Femur (tissue), 1 donor: Measurements from ENCODE around the gene CTSD.
A peak's percentile ranks its signal among the peaks of the same experiment; 100 is the strongest.
"Not testable (repeated sequence)": the region's sequence is repeated elsewhere in the genome, so short reads cannot be mapped to it uniquely, and the experiment has no call there.

Source experiments
- DNase-seq: peaks from one replicate; pipeline ENCODE4 v3.0.0-alpha.2; 2017

The CTSD gene

DNA sequence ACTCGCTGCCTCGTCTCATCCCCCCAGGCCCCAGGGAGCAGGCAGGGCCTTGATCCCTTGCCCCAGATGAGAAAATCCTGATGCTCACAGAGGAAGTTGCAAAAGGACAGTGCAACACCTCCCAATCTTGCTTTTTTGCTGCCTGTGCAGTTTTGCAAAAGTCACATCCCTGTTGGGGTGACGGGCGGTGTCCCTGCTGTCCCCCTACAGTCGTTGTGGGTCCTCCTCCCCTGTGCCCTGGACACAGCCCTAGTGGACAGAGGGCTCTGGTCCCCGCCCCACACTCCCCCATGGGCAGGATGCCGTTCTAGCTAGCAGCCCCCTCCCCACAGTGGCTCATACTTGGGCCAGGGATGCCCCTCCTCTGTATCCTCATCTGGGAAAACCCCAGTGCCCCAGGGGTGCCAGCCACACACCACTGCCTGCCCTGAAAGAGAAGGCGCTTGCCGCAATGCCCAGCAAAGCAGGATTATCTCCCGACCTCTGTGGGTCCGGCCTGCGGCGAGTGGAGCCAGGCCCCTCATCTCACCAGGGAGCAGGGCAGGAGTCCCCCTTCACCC, 18.4 kb upstream of the CTSD start:
- DNase-seq = peak; percentile 34

DNA sequence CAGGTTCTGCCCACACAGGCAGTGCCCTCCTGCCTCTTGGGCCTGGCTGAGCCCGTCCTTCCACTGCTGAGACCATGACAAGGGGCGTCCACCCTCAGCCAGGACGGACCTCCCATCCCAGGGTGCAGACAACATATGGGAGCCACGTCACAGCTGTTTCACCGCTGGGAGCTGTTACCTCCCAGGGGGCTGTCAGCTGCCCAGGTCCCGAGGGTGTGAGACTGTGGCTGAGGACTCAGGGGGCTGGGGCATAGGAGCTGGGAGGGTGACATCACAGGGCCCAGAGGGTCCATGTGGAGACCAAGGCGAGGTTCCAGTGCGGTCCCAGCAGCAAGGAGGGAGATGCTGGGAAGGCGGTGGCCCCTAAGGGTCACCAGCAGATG, 17.9 kb upstream of the CTSD start:
- no peak for DNase-seq

DNA sequence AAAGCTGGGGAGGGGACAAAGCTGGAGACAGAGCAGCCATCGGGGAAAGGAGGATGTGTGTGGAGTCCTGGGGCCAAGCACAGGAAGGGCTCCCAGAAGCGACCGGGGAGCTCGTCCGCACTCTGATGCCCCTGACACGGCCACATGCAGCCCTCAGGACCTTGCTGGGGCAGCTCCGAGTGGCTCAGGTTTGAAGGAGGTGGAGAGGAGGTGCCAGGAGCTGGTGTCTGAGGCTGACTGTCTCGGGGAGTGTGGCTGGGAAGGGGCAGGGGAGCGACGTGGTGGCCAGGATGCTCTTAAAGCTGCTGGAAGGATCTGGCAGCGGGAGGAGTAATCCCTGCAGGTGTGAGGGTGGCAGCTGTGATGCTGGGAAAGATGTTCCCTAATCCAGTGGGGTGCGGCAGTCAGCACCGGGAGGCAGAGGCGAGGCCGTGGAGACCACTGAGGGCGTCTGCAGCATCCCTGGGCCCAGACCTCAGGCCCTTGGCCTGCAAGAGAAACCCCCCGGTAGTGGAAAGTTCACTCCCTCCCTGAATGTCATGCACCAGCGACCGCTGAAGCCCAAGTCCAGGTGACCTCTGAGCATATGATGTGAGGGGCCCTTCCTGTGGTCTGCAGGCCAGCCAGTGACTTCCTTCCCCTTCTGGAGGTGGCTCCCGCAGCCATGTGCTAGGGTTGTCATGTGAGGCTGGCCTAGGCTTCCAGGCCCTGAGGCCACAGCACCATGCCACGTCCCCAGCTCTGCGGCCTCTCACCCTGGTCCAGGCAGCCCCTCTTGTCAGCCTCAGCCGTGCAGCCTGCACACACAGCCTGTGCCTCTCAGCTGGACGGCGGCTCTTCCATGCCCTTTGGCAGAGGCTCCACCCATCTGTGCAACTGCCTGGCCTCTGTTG, 17.2 kb upstream of the CTSD start:
- DNase-seq = peak; percentile 42

DNA sequence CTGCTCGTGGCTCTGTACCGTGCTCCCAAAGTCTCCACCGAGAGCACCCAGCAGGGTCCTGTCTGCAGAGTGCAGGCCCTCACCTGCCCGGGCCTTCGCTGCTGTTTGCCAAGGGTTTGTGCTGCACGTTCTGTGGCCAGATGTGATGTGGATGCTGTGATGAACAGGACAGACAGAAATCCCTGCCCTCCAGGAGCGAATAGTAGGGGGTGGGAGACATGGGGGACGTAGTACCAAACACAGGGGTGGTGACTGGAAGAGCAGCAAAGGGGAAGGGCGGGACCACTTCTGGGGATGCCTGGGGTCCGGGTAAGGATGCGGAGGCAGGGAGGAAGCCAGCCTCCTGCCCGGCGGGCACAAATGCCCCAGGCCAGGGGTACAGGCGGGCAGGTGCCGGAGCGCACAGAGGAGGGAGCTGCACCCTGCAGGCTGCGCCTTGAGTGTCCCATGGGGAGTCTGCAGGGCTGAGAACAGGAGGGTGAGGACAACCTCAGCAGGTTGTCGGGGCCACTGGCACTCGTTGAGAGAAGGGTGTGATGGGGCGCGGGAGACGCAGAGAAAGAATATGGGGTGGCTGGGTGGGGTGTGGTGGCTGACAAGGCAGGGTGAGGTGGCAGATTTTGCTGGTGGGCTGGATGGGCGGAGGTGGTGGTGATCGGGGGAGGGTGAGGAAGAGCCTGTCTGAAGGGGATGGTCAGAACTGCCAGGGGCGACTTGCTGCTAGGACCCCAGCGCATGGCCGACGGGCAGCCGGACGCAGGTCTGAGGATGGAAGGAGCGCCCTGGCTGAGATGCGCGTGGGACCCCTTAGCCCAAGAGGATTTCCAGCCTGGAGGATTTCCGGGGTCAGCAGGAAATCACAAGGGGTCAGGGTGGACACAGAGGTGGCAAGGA, 16.3 kb upstream of the CTSD start:
- no peak for DNase-seq

DNA sequence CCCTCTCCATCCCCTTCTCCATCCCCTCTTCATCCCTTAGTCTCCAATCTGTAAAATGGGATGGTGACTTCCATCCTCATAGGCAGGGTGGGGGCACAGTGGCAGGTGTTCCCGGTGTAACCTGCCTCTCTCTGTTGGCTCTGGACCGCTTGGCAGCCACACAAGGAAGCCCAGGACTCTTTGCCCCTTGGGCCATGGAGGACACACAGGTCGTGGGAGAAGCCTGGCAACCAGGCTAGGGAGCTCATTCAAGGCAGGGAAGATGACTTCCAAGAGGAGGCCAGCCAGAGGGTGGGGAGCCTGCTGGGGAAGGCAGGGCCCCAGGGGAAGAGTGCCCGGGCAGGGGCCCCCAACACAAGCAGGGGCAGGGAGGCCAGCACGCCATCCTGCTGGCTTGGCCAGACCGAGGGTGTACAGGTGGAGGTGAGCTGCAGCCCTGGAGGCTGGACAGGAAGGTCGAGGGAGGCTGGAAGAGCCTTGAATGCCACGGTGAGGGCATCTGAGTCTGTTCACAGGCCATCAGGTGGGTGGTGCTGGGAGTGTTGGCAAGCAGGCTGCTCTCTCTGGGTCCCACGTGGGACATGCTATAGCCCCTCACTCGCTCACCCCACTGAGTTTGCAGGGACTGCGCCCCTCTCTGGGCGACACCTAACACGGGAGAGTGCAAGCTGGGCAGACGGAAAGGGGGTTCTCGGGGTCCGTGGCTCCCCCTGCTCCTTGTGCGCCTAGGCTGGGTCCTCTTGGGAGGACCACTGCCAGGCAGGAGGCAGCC, 15.5 kb upstream of the CTSD start:
- no peak for DNase-seq

DNA sequence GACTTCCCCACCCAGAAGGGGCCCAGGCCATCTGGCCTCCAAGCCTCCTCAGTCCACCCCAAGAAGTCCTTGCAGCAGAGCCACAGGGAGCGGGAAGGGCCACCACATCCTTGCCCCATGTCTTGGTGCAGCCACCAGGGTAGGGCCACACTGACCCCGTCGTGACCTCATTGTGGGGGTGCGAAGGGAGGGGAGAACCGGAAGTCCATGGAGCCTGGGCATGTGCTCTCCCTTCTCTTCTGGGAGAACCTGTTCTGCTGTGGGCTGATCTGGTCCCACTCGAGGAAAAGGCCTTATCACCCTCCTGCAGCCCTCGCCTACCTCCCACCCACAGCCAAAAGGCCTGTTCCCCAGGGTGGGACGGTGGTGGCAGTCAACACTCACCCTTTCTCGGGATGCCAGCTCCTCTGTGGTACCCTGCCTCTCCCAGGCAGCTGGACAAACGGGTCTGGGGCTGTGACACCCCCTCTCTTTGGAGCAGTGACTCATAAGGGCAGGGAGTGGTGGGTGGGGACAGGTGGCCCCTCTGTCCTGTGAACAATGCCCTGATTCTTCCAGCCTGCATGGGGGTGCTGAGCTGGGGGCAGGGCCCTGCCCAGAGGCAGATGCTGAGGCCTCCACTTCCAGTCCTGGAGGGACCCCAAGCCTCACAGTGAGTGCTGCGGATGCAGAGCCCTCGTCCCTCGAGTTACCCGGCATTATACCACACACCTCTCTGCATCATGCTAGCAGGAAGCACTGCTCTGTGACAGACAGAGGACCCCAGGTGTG, 14.6 kb upstream of the CTSD start:
- peak; percentile 15 for DNase-seq

DNA sequence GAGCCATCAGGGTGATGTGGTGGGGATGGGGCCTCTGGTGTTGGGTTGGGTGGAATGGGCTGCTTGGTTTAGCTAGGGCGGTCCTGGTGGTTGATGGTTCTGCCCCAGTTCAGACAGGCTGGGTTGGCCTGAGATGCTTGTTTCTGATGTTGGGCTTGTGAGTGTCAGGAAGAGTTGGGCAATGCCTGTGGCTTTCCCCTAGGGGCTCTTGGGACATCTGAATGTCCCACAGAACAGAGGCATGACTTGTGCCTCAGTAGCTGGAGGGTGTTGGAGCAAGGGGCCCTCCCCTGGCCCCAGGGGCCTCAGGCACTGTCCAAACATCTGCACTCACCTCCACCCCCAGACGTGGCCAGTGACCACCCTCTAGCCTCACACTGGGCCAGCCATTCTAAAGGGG, 14.0 kb upstream of the CTSD start:
- peak; percentile 29 for DNase-seq

DNA sequence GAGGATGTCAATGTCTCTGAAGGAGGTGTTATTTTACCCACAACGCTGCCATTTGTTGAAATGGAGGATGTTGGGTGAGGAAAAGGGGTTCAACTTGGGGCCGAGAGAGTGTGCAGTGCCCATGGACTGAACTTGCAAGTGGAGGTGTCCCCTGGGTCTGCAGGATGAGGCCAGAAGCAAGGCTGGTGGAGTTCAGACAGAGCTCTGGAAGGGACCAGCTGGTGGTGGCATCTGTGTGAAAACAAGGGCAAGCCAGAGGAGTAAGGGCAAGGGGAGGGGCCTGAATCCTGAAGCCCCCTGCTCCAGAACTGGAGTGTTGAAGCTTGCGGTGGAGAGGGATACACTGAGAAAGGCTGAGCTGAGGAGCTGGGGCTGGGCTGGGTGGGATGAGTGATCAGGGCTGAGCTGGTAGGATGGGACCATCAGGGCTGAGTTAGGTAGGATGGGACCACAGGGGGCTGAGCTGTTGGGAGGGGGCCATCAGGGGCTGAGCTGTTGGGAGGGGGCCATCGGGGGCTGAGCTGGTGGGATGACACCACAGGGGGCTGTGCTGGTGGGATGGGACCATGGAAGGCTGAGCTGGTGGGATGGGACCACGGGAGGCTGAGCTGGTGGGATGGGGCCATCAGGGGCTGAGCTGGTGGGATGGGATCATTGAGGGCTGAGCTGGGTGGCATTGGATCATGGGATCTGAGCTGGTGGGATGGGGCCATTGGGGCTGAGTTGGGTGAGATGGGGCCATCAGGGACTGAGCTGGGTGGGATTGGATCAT, 13.4 kb upstream of the CTSD start:
- DNase-seq = no peak

DNA sequence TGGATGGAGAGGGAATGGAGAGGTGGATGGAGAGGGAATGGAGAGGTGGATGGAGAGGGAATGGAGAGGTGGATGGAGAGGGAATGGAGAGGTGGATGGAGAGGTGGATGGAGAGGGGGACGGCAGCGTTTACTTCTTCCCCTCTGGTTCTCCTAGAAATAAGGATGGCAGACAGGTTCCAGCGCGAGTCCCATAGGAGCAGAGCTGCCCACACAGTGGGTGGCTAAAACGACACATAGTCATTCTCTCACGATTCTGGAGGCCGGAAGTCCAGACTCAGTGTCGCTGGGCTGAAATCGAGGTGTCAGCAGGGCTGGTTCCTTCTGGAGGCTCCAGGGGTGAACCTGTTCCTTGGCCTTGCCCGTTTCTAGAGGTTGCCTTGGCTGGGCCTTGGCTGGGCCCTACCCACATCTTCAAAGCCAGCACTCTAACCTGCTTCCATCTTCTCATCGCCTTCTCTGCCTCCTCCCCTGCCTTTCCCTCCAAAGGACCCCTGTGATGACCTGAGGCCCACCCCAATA, 12.7 kb upstream of the CTSD start:
- no peak for DNase-seq

DNA sequence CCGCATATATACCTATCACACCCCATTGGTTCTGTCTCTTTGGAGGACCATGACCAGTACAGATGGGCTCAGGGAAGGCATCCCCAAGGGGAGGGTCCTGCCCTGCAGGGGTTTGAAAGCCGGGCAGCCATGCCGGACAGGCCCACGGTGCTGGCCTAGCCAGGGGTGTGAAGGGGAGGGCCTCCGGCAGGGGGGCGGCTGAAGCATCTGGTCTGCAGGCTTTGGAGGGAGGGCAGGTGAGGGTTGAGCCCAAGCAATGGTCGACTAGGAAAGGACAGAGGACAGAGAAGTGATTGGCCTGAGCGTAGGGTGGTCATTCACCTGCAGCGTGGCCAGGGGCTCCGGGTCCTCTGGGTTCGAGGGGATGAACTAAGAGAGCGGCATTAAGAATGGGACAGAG, 11.2 kb upstream of the CTSD start:
- no peak for DNase-seq

DNA sequence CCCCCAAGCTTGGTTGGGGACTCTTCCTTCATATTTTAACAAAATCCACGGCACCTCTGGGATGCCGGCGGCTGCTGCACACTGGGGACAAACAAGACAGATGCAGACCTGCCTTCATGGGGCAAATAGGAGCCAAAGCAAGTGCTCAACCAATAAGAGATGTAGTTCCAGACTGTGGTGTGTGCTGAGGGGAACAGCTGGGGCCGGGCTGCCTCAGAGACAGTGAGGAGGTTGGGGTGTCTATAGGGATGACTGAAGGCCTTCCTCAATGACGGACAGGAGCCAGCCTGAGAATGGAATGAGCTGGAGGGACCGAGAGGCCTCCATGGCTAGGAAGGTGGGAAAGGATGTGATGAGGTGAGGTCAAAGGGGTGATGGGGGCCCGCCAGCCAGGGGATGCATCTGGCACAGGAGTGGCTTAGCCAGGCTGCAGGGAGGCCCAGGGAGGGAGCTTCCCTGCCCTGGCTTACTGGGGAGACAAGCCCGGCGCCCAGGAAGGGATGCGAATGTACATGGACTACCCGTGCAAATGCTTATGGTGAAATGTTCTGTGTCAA, 10.3 kb upstream of the CTSD start:
- DNase-seq = no peak

DNA sequence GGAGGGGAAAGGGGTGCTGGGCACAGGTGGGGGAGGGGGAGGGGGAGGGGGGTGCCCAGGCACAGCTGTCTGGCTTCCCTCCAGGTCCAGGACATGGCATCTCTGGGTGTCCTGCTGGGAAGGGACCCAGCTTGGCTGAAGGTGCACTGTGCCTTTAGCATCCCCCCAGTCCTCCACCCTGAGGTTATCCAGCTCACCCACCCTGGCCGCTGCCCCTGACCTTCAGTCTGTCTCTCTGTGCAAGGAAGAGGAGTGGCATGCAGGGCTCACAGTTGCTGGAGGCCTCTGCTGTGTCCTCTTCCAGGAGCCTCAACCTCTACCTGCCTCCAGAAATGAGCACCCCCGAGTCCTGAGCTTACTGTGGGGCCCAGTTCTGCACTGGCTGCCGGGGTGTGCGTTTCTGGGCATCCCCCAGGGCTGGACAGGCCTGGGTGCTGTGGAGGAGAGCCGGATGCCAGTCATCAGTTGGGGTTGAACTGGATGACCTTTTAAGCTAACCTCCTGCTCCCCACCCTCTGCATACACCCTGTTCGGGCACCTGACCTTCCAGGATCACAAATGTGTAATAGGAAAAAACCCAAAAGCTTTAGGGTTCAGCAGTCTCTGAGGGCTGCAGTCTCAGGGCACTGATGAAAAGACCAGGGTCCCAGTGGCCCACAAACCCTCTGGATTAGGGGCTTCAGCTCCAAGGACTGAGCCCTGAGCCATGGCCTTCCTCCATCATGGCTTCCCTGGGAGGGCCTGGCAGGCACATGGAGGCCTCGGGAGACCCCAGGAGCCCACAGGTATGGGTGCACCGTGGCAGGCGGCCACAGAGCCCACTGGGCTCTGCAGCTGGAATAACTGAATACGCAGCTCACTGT, 9.6 kb upstream of the CTSD start:
- DNase-seq = no peak

DNA sequence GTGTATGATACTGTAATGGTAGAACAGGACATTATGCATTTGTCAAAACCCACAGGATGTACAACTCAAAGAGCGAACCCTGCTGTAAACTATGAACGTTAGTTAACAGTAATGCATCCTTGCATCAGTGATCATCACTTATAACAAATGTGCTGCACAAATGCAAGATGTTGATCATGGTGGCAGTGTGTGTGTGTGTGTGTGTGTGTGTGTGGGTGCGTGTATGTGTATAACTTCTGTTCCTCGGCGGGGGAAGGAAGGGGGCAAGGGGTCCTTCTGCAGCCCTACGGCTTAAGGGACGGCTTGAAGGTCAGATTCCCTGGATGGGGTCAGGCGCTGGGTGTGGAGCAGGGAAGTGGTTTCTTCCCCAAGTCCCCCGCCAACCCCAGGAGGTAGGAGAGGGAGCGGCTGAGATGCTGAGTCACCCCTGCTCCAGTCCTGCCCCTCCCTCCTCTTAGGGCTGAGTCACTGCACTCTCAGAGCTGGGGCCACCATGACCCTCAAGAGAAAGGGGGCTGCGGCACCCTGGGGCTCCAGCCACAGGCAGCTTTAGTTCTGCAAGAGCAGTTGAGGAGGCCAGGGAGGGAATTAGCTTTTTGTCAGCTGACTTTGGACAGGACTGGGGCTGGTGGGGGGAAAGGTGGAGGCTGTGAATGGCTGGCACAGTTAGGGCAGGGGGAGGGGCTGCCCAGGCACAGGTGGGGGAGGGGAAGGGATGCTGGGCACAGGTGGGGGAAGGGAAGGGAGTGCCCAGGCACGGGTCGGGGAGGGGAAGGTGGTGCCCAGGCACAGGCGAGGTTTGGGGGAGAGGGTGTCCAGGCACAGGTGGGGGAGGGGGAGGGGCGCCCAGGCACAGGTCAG, 8.8 kb upstream of the CTSD start:
- peak; percentile 68 for DNase-seq

DNA sequence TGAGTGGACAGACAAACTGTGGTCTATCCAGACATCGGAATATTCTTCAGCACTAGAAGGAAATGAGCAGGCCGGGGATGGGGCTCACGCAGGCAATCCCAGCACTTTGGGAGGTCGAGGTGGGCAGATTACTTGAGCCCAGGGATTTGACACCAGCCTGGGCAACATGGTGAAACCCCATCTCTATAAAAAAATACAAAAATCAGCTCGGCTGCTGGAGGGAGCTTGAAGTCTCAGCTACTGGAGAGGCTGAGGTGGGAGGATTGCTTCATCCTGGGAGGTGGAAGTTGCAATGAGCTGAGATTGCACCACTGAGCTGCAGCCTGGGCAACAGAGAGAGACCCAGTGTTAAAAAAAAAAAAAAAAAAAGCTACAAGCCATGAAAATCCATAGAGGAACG, 8.0 kb upstream of the CTSD start:
- peak; percentile 41 for DNase-seq

DNA sequence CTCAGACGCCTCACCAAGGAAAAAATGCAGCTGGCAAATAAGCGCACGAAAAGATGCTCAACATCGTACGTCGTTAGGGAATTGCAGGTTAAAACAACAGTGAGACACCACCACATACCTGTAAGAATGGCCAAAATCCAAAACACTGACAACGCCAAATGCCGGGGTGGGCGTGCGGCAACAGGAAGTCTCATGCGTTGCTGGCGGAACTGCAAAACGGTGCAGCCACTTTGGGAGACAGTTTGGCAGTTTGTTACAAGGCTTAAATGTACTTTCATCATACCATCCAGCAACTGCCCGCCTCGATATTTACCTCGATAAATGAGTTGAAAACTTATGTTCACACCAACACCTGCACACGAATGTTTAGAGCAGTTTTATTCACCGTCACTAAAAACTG, 7.5 kb upstream of the CTSD start:
- peak; percentile 17 for DNase-seq

DNA sequence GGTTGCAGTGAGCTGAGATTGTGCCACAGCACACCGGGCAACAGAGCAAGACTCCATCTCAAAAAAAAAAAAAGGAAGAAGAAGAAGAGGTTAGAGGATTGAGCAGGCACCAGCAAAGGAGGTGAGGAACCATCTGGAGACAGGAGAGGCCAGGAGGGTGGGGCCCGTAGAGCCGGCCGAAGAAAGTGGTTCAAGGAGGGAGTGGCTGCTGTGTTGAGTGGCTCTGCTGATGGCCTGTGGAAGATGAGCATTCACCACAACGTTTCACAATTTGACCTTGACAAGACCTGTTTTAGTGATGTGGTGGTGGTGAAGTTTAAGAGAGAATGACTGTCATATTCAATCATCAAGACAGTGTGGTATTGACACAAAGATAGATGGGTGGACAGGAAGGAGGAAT, 6.8 kb upstream of the CTSD start:
- peak; percentile 17 for DNase-seq

DNA sequence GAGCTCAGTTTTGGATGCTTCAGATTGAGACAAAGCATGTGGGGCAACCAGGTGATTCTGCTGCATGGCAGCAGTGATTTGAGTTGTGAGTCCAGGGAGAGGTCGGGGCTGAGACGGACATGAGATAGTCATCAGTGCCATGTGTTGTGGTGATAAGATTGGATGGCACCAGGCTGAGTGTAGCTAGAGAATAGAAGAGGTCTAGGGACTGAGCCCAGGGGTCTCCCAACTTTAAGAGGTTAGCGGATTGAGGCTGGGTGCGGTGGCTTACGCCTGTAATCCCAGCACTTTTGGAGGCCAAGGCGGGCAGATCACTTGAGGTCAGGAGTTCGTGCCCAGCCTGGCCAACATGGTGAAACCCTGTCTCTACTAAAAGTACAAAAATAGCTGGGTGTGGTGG, 6.3 kb upstream of the CTSD start:
- no peak for DNase-seq

DNA sequence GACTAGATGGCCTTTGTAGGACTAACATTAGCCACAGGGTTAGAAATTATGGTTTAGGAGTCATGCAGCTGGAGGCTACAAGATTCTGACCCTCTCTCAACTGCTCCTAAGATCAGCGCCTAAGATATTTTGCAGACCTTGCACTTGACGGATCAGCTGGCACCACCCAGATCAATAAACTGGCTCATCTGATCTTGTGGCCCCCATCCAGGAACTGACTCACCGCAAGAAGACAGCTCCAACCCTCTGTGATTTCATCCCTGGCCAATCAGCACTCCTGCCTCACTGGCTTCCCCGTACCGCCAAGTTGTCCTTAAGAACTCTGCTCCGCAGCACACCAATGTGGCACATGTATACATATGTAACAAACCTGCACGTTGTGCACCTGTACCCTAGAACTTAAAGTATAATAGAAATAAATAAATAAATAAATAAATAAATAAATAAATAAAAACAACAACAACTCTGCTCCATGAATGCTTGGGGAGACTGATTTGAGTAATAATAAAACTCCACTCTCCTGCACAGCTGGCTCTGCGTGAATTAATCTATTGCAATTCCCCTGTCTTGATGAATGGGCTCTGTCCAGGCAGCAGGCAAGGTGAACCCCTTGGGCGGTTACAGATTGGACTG, 5.7 kb upstream of the CTSD start:
- not testable (repeated sequence) for DNase-seq
